HEK293T (cell line): ENCODE data around the gene GNAT3.

Source experiments
- ARNT ChIP-seq: fragments of 450-650 bp; IDR thresholded peaks from 2 replicates; pipeline ENCODE4 v1.6.1; 2017; ENCODE audit warnings: mild to moderate bottlenecking
- BHLHE40 ChIP-seq: fragments of 450-650 bp; IDR thresholded peaks from 2 replicates; pipeline ENCODE4 v1.6.1; 2016; ENCODE audit warnings: mild to moderate bottlenecking, moderate library complexity, borderline replicate concordance
- CTBP1 ChIP-seq: fragments of 450-650 bp; IDR thresholded peaks from 2 replicates; pipeline ENCODE4 v1.6.1; 2016; ENCODE audit warnings: borderline replicate concordance
- ELF4 ChIP-seq: fragments of 450-650 bp; IDR thresholded peaks from 2 replicates; pipeline ENCODE4 v1.6.1; 2017; ENCODE audit warnings: antibody characterized with exemption
- FOXA1 ChIP-seq: fragments of 450-650 bp; IDR thresholded peaks from 2 replicates; pipeline ENCODE4 v1.6.1; 2016; ENCODE audit warnings: mild to moderate bottlenecking
- FOXM1 ChIP-seq: fragments of 450-650 bp; IDR thresholded peaks from 2 replicates; pipeline ENCODE4 v1.6.1; 2017; ENCODE audit warnings: mild to moderate bottlenecking, borderline replicate concordance
- HDGF ChIP-seq: fragments of 450-650 bp; IDR thresholded peaks from 2 replicates; pipeline ENCODE4 v1.6.1; 2017; ENCODE audit warnings: antibody characterized with exemption, borderline replicate concordance
- L3MBTL2 ChIP-seq: fragments of 450-650 bp; conservative IDR thresholded peaks from 2 replicates; pipeline ENCODE4 v1.6.1; 2016; ENCODE audit warnings: mild to moderate bottlenecking
- NFRKB ChIP-seq: fragments of 450-650 bp; IDR thresholded peaks from 2 replicates; pipeline ENCODE4 v1.6.1; 2016; ENCODE audit warnings: mild to moderate bottlenecking, moderate library complexity
- PKNOX1 ChIP-seq: fragments of 450-650 bp; IDR thresholded peaks from 2 replicates; pipeline ENCODE4 v1.6.1; 2016
- SP1 ChIP-seq: fragments of 450-650 bp; IDR thresholded peaks from 2 replicates; pipeline ENCODE4 v1.6.1; 2017
- SUZ12 ChIP-seq: fragments of 450-650 bp; IDR thresholded peaks from 2 replicates; pipeline ENCODE4 v1.6.1; 2016; ENCODE audit warnings: mild to moderate bottlenecking
- TARDBP ChIP-seq: fragments of 450-650 bp; IDR thresholded peaks from 2 replicates; pipeline ENCODE4 v1.6.1; 2016
- ZNF384 ChIP-seq: fragments of 450-650 bp; IDR thresholded peaks from 2 replicates; pipeline ENCODE4 v1.6.1; 2016

- TF ChIP-seq SP1: no peak
- TF ChIP-seq SUZ12: no peak
- TF ChIP-seq ELF4: no peak
- TF ChIP-seq ZNF384: no peak
- no peak for TF ChIP-seq BHLHE40
- no peak for TF ChIP-seq TARDBP
- TF ChIP-seq FOXM1: no peak
- no peak for TF ChIP-seq CTBP1
- TF ChIP-seq L3MBTL2: no peak
- no peak for TF ChIP-seq HDGF
- TF ChIP-seq ARNT: no peak
- TF ChIP-seq PKNOX1: no peak
- TF ChIP-seq NFRKB: no peak
- no peak for TF ChIP-seq FOXA1
Measured at GRCh38 chr7:80488406-80488805, 23.5 kb downstream of the GNAT3 start.
